ENCODE results near the gene PICK1. TPM values are rescaled to one million over a fixed set of nuclear protein-coding genes. Genes with fewer than 3 reads are reported as not detected.
"Not testable (repeated sequence)": the region's sequence is repeated elsewhere in the genome, so short reads cannot be mapped to it uniquely, and the experiment has no call there.

Gene PICK1
- total and polyA plus RNA-seq, 3 donors from 2014 or later: 61.5 to 89.7 (median 78.7) TPM

DNA sequence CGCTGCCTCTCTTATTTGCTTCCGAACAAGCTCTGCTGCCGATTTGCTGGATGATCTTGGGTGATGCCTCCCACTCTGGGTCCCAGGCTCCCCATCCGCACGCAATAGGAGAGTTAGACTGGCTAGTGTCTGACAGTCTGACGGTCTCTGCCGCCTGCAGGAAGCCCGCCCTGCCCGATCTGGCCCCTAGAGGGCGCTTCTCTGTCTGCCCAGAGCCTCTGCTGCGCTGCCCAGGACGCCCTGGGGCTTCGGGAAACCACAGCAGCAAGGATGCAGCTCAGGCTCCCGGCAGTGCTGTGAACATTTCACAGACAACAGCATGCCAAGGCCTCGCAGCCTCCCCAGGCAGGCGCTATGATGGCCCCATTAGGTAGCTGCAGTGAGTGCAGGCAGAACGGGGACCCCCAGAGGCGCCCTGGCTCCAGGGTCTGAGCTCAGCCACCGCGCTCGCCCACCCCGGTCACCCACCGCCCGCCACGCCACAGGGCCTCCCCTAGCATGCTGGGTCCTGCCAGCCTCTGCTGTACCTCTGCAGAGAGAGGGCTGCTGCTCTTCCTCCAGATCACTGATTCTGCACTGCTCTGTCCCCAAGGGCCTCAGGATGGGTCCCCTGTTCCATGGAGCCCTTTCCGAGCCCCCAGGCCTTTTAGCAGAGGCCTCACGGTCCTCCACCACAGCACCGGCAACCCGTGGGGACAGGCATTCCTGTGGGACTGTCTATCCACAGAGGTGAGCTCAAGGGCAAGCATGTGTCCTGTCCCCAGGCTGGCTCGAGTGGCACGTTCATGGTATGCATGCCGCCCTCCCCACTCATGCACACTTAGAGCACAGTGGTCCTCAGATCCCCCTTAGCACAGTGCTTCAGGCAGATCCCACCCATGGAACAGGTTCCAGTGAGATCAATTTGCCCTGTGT, 57.5 kb downstream of the PICK1 start:
- Histone ChIP-seq H3K27ac (no peak overlapping the region), H3K4me3 (no peak overlapping the region), H3K27me3 (no peaks in the 10 kb centered on the region), H3K36me3 (ENCODE audit: low read depth, missing control alignments) (no peaks in the 10 kb centered on the region), H3K9me3 (no peaks in the 10 kb centered on the region), H3K4me1 (peaks cover 7% of the 10 kb centered on the region)
- intact Hi-C loops (cut with DNase I; ENCODE audit: low total_unique reads): loop anchor here (5.0 kb wide), 1 partner anchor 238 kb away; no protein-coding TSS in a partner anchor
- DNase-seq: peak; percentile 90
- TF ChIP-seq POLR2A (IDR thresholded peaks at IDR 0.05) (no peak), CTCF (IDR thresholded peaks at IDR 0.05) (peak; percentile 67 to 80 (median 79))
- 41 to 60% methylated on average over 18 to 32 of the region's 32 CpGs for whole genome bisulfite sequencing, 2 donors

- intact Hi-C loops (cut with DNase I; ENCODE audit: low total_unique reads): loop anchor here (5.0 kb wide), 1 partner anchor 237 kb away; no protein-coding TSS in a partner anchor
- peaks cover 7% of the 10 kb centered on the region for H3K4me1 ChIP-seq
These were observed 58.4 kb downstream of the PICK1 start for GRCh38 chr22:38115423-38116205.

GRCh38 chr22:38117556-38117955, 60.4 kb downstream of the PICK1 start:
- H3K9me3 ChIP-seq; H3K27ac ChIP-seq; H3K4me1 ChIP-seq; H3K36me3 ChIP-seq (ENCODE audit: low read depth, missing control alignments); H3K27me3 ChIP-seq; H3K4me3 ChIP-seq; DNase-seq: not testable (repeated sequence)
- intact Hi-C loops (cut with DNase I; ENCODE audit: low total_unique reads): loop anchor here (5.0 kb wide), 1 partner anchor 235 kb away; no protein-coding TSS in a partner anchor
- 91 to 92% methylated on average over 10 of the region's 10 CpGs for WGBS, 2 donors

More at GRCh38 chr22:38115423-38116205, 58.4 kb downstream of the PICK1 start:
- Histone ChIP-seq H3K4me3 (no peak overlapping the region), H3K36me3 (ENCODE audit: low read depth, missing control alignments) (no peaks in the 10 kb centered on the region), H3K27me3 (no peaks in the 10 kb centered on the region), H3K9me3 (no peaks in the 10 kb centered on the region), H3K27ac (no peak overlapping the region)
- no peak for DNase-seq
- 94 to 97% methylated on average over 6 to 31 of the region's 31 CpGs for WGBS, 2 donors
- TF ChIP-seq CTCF (IDR thresholded peaks at IDR 0.05) (no peak), POLR2A (IDR thresholded peaks at IDR 0.05) (no peak)

DNA sequence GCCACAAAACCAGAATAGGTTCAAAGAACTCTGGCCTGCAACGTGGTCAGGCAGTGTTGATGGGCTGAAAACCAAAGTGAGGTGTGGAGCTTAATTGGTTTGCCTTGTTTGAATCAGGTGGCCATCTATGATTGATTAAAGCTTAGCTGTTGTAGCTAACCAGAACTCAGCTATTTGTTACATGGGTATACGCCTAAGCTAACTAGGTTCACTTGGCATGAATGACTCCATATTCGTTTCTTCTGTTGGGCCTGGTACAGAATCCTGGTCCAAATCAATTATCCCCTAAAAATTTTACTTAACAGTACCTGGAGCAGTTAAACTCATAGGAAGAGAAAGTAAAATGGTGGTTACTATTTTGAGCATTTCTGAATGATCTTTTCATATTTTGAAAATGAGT, 61.0 kb downstream of the PICK1 start:
- no peak for TF ChIP-seq POLR2A (IDR thresholded peaks at IDR 0.05)
- TF ChIP-seq CTCF (IDR thresholded peaks at IDR 0.05): no peak
- Histone ChIP-seq H3K4me1 (peaks cover 7% of the 10 kb centered on the region), H3K36me3 (ENCODE audit: low read depth, missing control alignments) (no peaks in the 10 kb centered on the region), H3K27me3 (no peaks in the 10 kb centered on the region), H3K4me3 (no peak overlapping the region), H3K27ac (no peak overlapping the region), H3K9me3 (no peaks in the 10 kb centered on the region)
- DNase-seq: no peak
- 96% methylated on average over 3 of the region's 3 CpGs for WGBS, 2 donors
- intact Hi-C loops (cut with DNase I; ENCODE audit: low total_unique reads): loop anchor here (5.0 kb wide), 1 partner anchor 234 kb away; no protein-coding TSS in a partner anchor

DNA sequence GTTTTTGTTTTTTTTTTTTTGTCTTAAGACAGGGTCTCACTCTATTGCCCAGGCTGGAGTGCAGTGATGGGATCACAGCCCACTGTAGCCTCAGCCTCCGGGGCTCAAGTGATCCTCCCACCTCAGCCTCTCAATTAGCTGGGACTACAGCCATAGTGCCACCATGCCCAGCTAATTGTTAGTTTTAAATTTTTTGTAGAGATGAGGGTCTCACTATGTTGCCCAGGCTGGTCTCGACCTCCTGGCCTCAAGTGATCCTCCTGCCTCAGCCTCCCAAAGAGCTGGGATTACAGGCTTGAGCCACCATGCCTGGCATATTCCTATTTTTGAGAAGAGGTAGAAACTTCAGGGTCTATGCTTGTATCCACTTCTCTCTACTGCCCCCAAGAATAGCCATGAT, 61.5 kb downstream of the PICK1 start:
- not testable (repeated sequence) for DNase-seq; H3K36me3 ChIP-seq (ENCODE audit: low read depth, missing control alignments); H3K4me3 ChIP-seq; H3K9me3 ChIP-seq; H3K27ac ChIP-seq; H3K4me1 ChIP-seq; H3K27me3 ChIP-seq
- WGBS, 2 donors: 88 to 98% methylated on average over 2 of the region's 2 CpGs
- intact Hi-C loops (cut with DNase I; ENCODE audit: low total_unique reads): loop anchor here (5.0 kb wide), 1 partner anchor 234 kb away; no protein-coding TSS in a partner anchor

Data from testis (tissue), 3 donors.